Lung (tissue), 12 donors: Measurements from ENCODE around the gene PRICKLE2. TPM values are rescaled to one million over a fixed set of nuclear protein-coding genes. Genes with fewer than 3 reads are reported as not detected.

Source experiments
- ATAC-seq: fragments of 200-7000 bp; cut with Tn5 transposase; one replicate; pipeline ENCODE4 v1.9.1; 2020; ENCODE audit warnings: moderate number of reproducible peaks; ENCODE audit not compliant: insufficient read depth, low FRiP score
- DNase-seq, 3 donors: peaks; one replicate each; pipeline ENCODE4 v3.0.0-alpha.2; 2013 to 2017
- H3K27ac ChIP-seq, 2 donors: one replicate each; pipeline ENCODE4 v1.5.1; 2013; ENCODE audit warnings: mild to moderate bottlenecking in 2 of 2, moderate library complexity in 2 of 2, control low read depth in 1 of 2, inconsistent platforms in 1 of 2, low read depth in 1 of 2, low read length in 1 of 2
- H3K27me3 ChIP-seq, 3 donors: one replicate each; pipeline ENCODE4 v1.5.1; 2013; ENCODE audit warnings: low read length in 2 of 3; ENCODE audit not compliant: control insufficient read depth in 3 of 3, insufficient read depth in 3 of 3
- H3K36me3 ChIP-seq, 4 donors: one replicate each; pipeline ENCODE4 v1.5.1; 2013; ENCODE audit warnings: low read length in 4 of 4, mild to moderate bottlenecking in 1 of 4, moderate library complexity in 1 of 4; ENCODE audit not compliant: control insufficient read depth in 4 of 4, insufficient read depth in 4 of 4
- H3K4me1 ChIP-seq, 5 donors: one replicate each; pipeline ENCODE4 v1.5.1; 2013; ENCODE audit warnings: low read length in 5 of 5, mild to moderate bottlenecking in 2 of 5, moderate library complexity in 1 of 5; ENCODE audit not compliant: control insufficient read depth in 5 of 5, insufficient read depth in 5 of 5
- H3K4me3 ChIP-seq: one replicate; pipeline ENCODE4 v1.5.1; 2013; ENCODE audit warnings: mild to moderate bottlenecking, control low read depth, moderate library complexity
- H3K9ac ChIP-seq, 2 donors: one replicate each; pipeline ENCODE4 v1.5.1; 2013; ENCODE audit warnings: low read length in 2 of 2, control low read depth in 1 of 2; ENCODE audit not compliant: insufficient read depth in 1 of 2
- H3K9me3 ChIP-seq, 4 donors: one replicate each; pipeline ENCODE4 v1.5.1; 2013; ENCODE audit warnings: low read length in 3 of 4, mild to moderate bottlenecking in 1 of 4, moderate library complexity in 1 of 4; ENCODE audit not compliant: control insufficient read depth in 4 of 4, insufficient read depth in 3 of 4
- WGBS, 2 donors: extraction: QIAGEN DNeasy Blood & Tissue Kit; methylation state at CpG; one replicate each; pipeline ENCODE4 v1.1.7; 2013; 5-methylcytosine and 5-hydroxymethylcytosine counted together
- polyA plus RNA-seq, 2 donors: library from polyadenylated mRNA; stranded (reverse); fragments of 200-250 nt; gene quantifications; one replicate each; pipeline ENCODE4 v1.2.1, GENCODE V29; 2013
- total RNA-seq, 2 donors: library from RNA; depleted of rRNA in 1 of 2; stranded (reverse); fragments of >200 nt in 1 of 2; gene quantifications; one replicate each; pipeline ENCODE4 v1.2.1, GENCODE V29; 2014 to 2021
- TF ChIP-seq, protein P1 (sequence below): IDR thresholded peaks from 2 replicates; pipeline ENCODE4 v1.5.1; 2012; ENCODE audit warnings: mild to moderate bottlenecking; ENCODE audit errors: control extremely low read depth, extremely low read depth
- donor health status: control.
- donor health status: control.
- donor health status: Bipolar disorder and iron deficiency.
- donor health status: healthy.
- donor health status: DM: yes; HTN: yes; CAD: no.

Gene PRICKLE2
- total and polyA plus RNA-seq, 4 donors: 4.0 to 88.0 (median 19.9) TPM

DNA sequence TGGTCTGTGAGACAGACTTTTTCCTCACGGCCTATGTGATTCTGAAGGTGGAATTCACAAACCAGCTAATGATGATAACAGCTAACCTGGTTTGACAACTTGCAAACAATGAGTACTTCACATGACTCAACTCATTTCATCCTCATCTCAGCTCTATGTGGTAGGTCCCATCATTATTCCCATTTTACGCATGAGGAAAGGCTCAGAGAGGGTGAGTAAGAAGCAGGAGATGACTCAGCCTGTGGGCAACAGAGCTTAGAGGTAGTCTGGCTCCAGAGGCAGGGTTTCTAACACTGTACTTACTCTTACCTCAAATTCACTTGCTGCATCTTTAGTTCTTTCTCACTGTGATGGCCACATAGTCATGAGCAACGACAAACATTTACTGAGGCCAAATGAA, 176.1 kb downstream of the PRICKLE2 start:
- ATAC-seq (no peak), DNase-seq (no peak)
- 78% methylated on average over 3 of the region's 3 CpGs for WGBS, 2 donors
- Histone ChIP-seq H3K27me3 (no peaks in the 10 kb centered on the region), H3K4me3 (no peak overlapping the region), H3K9ac (no peak overlapping the region), H3K36me3 (no peaks in the 10 kb centered on the region), H3K4me1 (peaks cover 0 to 5% (median 0%) of the 10 kb centered on the region in 5 donors), H3K27ac (no peak overlapping the region), H3K9me3 (no peaks in the 10 kb centered on the region)
- TF ChIP-seq, protein P1, sequence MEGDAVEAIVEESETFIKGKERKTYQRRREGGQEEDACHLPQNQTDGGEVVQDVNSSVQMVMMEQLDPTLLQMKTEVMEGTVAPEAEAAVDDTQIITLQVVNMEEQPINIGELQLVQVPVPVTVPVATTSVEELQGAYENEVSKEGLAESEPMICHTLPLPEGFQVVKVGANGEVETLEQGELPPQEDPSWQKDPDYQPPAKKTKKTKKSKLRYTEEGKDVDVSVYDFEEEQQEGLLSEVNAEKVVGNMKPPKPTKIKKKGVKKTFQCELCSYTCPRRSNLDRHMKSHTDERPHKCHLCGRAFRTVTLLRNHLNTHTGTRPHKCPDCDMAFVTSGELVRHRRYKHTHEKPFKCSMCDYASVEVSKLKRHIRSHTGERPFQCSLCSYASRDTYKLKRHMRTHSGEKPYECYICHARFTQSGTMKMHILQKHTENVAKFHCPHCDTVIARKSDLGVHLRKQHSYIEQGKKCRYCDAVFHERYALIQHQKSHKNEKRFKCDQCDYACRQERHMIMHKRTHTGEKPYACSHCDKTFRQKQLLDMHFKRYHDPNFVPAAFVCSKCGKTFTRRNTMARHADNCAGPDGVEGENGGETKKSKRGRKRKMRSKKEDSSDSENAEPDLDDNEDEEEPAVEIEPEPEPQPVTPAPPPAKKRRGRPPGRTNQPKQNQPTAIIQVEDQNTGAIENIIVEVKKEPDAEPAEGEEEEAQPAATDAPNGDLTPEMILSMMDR: no peak

DNA sequence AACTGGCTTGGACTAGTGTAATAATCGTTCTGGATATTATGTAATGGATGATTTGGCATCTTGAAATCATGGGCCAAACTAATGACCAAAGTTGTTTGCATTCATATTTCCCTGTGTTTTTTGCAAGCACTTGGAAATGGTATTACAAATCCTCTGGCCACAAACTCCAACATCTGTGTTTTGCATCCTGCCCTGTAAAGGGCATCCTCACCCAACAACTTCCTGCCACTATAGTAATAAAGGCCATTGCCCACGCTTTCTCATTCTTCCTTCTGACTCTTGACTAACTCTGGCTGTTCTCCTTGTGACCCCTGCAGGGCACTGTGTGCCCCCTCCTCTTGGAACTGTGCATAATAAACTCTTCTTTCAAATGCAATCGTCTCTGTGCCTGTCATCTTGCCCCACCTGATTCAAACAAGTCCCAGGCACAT, 176.6 kb downstream of the PRICKLE2 start:
- Histone ChIP-seq H3K4me1 (peaks cover 0 to 5% (median 0%) of the 10 kb centered on the region in 5 donors), H3K27me3 (no peaks in the 10 kb centered on the region), H3K9me3 (no peaks in the 10 kb centered on the region), H3K36me3 (no peaks in the 10 kb centered on the region), H3K9ac (no peak overlapping the region), H3K4me3 (no peak overlapping the region), H3K27ac (no peak overlapping the region)
- no peak for DNase-seq
- 20 to 34% methylated on average over 3 of the region's 3 CpGs for WGBS, 2 donors
- no peak for ATAC-seq
- TF ChIP-seq, protein P1: no peak

DNA sequence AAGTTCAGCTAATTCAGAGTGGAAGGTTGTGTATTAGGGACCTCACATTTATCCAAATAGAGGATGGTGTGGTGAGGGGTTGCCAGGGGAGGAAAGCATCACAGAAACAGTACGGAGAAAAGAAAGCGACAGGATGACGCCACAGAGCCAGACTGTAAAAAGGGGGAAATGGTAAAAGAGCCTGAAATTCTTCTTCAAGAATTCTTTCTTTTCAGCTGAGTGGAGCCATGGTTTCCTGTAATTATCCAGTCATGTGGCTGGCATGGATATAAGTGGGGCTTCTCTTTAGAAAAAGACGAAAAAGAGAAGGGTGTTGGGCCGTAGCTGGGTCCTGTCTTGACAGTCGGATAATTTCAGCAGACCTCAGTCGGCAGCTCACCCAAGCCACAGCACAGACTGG, 177.5 kb downstream of the PRICKLE2 start:
- DNase-seq (no peak), ATAC-seq (no peak)
- Histone ChIP-seq H3K4me3 (no peak overlapping the region), H3K27ac (no peak overlapping the region), H3K4me1 (peaks cover 0 to 5% (median 0%) of the 10 kb centered on the region in 5 donors), H3K27me3 (no peaks in the 10 kb centered on the region), H3K9ac (no peak overlapping the region), H3K9me3 (no peaks in the 10 kb centered on the region), H3K36me3 (no peaks in the 10 kb centered on the region)
- WGBS, 2 donors: 54 to 81% methylated on average over 7 of the region's 7 CpGs
- TF ChIP-seq, protein P1: no peak

DNA sequence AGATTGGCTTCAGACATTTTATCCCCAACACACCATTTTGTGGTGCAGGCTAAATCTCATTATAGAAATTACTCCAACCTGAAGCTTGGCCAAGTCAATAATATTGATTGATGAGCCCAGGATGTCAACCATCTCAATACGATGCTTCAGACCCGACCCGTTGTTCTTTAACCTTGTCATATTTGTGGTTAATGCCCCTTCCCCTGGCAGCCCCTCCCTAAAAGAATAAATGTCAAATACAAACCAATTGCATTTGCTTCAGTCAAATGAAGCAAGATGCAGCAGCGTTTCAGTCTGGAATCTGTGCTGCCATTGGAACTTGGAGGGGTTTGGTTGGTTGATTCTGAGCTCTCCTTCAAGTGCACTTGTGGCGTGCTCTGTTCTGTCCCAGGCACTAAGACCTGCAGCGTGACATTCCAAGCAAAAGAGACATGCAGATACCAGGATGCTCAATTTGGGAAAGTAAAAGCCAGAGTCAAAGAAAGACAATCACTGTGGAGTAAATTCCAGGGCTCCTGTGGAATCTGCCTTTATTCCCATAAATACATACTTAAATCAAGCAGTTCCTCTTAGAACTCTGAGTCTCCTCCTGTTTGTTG, 178.2 kb downstream of the PRICKLE2 start:
- TF ChIP-seq, protein P1: no peak
- H3K36me3 ChIP-seq: no peaks in the 10 kb centered on the region
- no peak overlapping the region for H3K4me3 ChIP-seq
- ATAC-seq (no peak), DNase-seq (peak in 1 of 3 donors; percentile 29)
- peaks cover 0 to 5% (median 0%) of the 10 kb centered on the region in 5 donors for H3K4me1 ChIP-seq
- H3K9me3 ChIP-seq: no peaks in the 10 kb centered on the region
- H3K27ac ChIP-seq: no peak overlapping the region
- no peak overlapping the region for H3K9ac ChIP-seq
- no peaks in the 10 kb centered on the region for H3K27me3 ChIP-seq
- WGBS, 2 donors: 48 to 70% methylated on average over 6 of the region's 6 CpGs
